Gastroesophageal sphincter (tissue), 3 donors: ENCODE results near the gene ACRBP.

ENCODE experiments used
- CTCF ChIP-seq, 4 experiments: fragments of 200-600 bp in 2 of 4; fragments of 450-650 bp in 2 of 4; sonication (generic) in 1 of 4; IDR thresholded peaks; one replicate each; pipeline ENCODE4 v1.5.1; 2017 to 2019; ENCODE audit warnings: antibody characterized with exemption in 4 of 4, mild to moderate bottlenecking in 2 of 4, moderate library complexity in 2 of 4
- EP300 ChIP-seq: sonication (generic); formaldehyde crosslinking; IDR thresholded peaks from one replicate; pipeline ENCODE4 v1.6.1; 2017; ENCODE audit warnings: antibody characterized with exemption, mild to moderate bottlenecking
- POLR2A ChIP-seq, 2 donors: fragments of 450-650 bp; IDR thresholded peaks; one replicate each; pipeline ENCODE4 v1.6.1; 2017; ENCODE audit warnings: antibody characterized with exemption in 2 of 2, mild to moderate bottlenecking in 2 of 2, moderate library complexity in 1 of 2

DNA sequence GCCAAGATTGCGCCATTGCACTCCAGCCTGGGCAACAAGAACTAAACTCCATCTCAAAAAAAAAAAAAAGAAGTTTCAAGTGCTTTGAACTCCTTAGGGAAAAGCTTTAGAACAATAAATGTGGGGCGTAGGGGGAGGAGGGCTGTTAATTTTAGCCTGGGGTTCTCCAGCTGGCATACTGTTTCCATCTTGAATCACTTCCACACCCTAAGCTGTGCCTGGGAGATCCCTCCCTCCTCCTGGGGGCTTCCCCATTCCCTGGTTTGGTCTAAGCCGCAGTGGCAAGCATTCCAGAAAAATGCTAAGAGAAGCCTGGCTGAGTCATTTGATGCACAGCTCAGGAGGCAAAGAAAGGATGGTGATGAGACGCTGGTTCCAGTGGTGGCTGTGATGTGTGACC is 44.2 kb upstream of the ACRBP start:
- TF ChIP-seq POLR2A (IDR thresholded peaks at IDR 0.05) (no peak), CTCF (IDR thresholded peaks at IDR 0.05) (no peak), EP300 (no peak)
